Hematopoietic multipotent progenitor cell treated with erythropoietin and hydrocortisone succinate and interleukin-3 and kit ligand, for 15 days (in vitro differentiated cells): ENCODE measurements around the gene JAK1.
"Not testable (repeated sequence)": the region's sequence is repeated elsewhere in the genome, so short reads cannot be mapped to it uniquely, and the experiment has no call there.

ENCODE experiments used
- DNase-seq: peaks from one replicate; pipeline ENCODE4 v3.0.0-alpha.2; 2015; ENCODE audit warnings: low spot score

JAK1 gene

DNA sequence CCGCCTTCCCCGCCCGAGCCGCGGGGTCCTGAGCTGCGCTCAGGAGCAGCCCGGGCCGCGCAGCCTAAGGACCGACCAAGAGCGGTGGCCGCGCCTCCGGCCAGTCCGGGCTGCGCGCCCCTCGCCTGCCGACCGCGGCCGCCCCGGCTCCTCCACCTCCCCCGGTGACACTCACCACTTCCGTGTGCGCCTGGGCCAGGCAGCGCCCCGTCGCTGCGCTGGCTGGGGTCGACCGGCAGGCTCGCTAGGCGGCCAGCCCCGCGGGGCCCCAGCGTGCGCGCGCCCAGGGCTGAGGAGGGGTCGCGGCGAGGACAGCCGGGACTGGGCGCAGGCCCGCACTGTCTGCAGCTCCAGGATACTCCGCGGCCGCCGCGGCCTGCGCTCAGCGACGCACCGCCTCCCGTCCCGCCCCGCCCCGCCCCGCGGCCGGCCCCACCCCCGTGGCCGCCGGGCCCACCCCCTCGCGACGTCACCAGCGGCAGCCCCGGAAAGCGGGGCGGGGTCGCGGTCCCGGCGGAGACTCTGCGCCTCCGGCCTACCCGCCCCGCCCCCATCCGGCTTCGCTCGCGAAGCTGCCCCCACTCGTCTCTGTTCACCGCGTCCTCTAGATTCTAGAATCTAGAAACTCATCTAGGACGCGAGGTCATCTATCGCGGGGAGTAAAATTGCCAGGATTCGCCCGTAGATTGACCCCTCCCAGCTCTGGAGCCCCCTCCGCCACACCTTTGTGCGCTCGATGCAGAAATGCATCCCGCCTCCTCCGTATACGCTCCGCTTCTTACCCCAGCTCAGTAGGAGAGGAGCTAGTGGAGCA is at the start of gene JAK1:
JAK1 (minus strand) TSS at position 392 of the 814 bp plus-strand sequence. CDS start 80,285 bp downstream, outside the sequence.
- DNase-seq, result peak; percentile 75

GRCh38 chr1:65014321-65014720 is 48.0 kb upstream of the JAK1 start:
- no peak for DNase-seq

GRCh38 chr1:65011983-65012382 is 45.6 kb upstream of the JAK1 start:
- DNase-seq, result no peak

DNA sequence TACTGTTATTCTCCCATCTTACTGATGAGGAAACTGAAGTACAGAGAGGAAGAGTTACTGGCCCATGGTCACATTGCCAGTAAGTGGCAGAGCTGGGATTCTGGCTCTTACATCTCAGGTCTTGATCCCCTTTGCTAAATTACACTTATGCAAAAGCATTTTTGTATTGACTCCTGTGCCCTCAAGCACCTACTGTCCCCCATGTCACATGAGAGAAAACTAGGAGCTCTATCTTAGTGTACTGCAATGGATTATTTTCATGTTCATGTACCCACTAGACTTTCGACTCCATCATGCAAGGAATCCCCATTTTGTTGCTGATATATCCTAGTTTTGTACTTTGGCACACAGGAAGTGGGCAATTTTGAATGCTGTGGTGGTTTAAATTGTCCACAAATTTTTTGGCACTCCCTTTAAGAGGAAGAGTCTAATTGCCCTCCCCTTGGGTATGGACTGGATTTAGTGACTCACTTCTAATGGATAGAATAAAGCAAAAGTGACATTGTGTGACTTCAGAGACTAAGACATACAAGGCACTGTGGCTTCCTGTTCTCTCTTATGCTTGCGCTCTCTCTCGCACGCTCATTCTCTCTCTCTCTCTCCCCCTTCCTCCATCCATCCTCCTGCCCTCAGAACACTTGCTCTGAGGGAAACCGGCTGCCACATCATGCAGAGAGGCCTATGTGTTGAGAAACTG is 43.5 kb upstream of the JAK1 start:
- no peak for DNase-seq

DNA sequence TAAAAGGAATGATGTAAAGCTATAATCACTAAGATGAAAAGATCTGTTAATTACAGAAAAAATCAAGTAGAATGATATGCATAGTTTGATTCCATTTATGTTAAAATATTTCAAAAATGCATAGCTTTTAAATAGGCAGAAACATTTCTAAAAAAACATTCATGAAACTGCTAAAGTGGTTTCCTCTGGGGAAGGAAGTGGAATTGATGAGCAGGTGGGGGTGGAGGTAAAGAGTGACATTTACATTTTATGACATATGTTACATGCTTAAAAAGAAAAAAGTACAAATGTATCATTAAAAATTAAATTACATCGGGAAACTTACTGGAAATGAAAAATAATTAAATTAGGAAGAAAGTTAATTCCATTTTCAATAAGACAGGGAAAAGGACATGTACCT is 42.8 kb upstream of the JAK1 start:
- no peak for DNase-seq

DNA sequence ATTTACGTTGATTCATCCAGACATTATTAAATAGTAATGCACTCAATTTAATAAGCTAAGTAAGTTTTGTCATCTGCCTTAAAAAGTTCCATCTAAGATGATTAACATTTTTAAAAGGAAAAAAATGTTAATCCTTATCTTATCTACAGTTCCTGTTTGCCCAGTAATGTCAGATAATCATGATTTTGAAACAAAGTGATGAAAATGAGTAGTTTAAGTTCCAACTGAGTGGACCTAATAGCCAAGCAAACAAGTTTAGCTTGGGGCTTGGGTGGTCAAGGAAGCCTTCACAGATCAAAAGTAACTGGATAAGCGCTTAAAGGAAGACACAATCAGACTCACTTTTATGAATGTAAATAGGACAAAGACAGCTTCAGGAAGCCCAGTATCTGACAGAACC is 40.5 kb upstream of the JAK1 start:
- no peak for DNase-seq

DNA sequence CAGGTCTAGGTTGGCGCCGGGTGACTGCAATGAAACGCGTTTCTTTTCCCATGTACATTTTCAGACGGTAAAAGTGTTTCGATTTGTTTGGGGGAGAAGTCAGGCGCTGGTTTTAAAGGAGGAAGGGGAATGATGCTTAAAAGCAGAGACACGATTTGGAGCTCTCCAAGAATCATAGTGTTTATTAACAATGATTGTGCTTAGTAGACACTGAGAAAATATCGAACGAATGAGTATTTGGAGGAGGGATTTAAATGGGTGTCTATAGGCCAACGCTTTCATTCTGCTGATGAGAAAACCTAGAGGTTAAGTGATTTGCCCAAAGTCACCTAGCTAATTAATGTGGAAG is 36.9 kb upstream of the JAK1 start:
- DNase-seq, result no peak

DNA sequence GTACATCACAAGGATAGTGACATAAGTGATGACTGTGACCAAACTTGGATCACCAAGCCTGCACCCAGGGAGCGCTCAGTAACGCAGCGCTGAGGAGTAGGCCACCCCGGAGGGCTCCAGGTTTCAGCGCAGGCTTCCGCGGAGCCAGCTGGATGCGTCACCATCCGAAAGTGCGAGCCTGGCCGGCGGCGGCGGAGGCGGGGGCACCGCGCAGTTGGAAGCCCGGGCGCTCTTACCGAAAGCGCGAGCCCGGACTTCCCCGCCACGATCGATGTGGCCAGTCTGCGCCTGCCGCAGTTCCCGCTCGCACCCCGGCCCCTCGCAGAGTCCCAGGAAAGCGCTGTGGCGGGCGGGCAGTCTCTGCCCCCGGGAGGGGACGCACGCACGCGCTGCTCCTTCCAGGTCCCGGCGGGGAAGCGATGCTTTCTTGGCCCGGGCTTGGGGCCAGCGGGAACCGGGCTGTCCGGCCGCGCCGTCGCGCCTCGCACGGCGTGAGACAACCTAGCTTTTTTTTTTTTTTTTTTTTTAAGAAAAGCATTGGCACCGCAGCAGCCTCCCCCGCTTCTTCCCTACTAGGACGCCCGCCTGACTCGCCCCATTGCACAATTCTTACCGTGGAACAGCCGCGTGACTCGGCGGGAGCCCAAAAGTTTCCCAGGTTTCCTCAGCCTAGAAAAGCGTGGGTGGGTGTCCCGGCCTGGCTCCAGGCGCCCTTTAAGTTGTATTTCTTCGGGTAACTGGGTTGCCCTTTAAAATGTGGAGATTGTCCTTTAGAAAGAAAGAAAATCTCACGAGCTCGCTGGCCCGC is 36.4 kb upstream of the JAK1 start:
- no peak for DNase-seq

- DNase-seq, result no peak
Observed at GRCh38 chr1:65002156-65002507, 35.8 kb upstream of the JAK1 start.

- DNase-seq, result no peak
Observed at GRCh38 chr1:65001231-65001792, 35.0 kb upstream of the JAK1 start.

- DNase-seq, result not testable (repeated sequence)
Observed at GRCh38 chr1:64998425-64998948, 32.1 kb upstream of the JAK1 start.

DNA sequence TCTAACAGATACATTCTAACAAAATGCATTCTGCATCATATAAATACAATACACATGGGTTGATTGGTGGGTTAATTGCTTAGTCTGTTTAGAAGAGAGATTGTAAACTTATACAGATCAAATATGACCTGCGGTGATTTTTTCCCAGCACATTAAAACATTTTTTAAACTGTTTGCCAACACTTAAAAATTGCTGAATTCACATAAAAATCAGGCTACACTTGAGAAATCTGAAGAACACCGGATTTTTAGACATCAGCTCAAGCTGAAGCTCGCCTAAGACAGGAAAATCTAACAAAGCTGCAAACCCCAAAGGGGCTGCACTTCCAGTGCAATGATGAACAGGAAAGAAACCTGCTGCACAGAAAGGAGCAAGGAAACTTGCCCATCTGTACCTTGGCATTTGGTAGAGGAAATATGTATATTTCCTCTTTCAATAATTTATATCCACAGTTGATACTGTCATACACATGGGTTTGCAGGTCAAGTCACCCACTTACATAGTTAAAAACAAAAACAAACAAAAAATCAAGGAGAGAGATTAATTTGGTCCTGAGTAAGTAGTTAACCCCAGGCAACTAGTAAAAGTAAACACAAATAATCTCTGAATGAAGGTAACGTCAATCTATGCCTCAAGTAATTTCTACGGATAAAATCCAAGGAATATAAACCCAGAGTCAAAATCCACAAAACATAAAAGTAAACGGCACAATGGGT is 30.4 kb upstream of the JAK1 start:
- DNase-seq, result no peak

- no peak for DNase-seq
Observed at GRCh38 chr1:64995316-64995715, 29.0 kb upstream of the JAK1 start.

- DNase-seq, result no peak
Observed at GRCh38 chr1:64986903-64987871, 20.8 kb upstream of the JAK1 start.

DNA sequence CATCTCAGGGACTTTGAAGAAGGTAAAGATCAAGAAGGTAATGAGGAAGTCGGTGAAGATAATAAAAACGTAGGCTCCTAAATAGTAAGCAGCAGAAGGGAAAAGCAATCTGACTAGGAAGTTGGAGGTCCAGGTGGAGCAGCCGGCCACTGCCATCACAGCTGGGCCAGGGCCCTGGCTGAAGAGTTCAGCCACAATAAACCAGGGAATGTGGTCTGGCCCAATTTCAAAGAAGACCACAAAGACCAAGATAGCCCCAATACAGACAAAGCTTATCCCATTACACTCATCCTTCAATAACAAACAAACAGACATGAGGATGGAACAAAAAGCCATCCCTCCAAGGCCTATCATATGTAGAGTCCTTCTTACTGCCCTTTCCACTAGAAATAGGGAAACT is 18.4 kb upstream of the JAK1 start:
- no peak for DNase-seq

- DNase-seq, result no peak
Observed at GRCh38 chr1:64984106-64984505, 17.8 kb upstream of the JAK1 start.

DNA sequence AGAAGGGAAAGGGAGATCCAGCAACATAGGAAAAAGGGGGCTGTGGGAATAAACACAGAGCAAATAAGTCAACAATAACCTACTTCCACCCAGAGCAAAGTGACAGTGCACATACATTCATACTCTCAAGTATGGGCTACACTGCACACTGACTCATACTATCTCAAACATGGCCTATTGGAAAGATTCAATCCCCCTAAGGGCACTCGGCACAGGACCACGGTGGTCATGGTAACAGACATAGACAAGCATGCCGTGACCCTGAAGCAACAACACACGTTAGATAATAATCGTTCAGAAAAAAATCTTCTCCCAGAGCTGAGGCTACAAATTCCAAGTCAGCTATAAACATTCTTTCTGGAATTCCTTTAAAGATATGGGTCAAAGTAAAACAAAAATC is 16.8 kb upstream of the JAK1 start:
- DNase-seq, result no peak

DNA sequence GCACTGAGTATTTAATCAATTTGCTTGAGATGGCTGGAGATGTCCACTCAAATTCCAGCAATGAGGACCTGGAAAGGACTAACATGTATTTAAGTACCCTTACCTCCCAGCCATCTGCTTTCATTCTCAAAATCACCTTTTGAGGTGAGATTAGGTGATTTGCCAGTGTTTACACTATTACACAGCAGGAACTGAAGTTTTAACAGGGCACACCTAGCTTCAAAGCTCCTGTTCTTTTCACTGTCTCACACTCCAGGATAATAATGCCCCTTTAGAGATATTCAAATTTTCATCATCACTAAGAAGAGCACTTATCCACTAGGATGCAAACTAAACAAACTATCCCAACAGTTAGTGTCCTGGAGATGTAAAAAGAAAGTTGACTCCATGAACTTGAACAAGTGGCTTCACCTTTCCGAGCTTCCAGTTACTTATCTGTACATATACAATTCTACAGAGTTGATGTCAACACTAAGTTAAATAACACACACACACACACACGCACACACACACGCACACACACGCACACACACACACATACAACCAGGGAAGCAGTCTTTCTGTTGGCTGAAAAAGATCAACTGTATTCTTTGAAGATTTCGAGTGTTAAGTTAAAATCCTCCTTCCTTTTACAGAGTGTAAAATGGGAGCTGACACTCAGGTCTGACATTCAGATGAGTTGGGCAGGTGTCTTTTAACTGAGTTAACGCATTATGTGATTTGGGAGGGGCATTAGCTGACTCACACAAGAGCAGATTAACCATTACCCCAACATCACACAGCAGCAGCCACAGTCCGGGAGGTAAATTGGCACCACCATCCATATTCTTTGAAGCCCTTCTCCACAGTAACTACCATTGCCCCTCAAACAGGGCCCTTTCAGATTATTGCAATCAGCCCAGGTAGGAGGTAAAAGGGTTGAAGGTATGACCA is 15.5 kb upstream of the JAK1 start:
- no peak for DNase-seq
